HG02981 (cell line): ENCODE measurements around the gene RNF10.
A peak's percentile ranks its signal among the peaks of the same experiment; 100 is the strongest.
"Not testable (repeated sequence)": the region's sequence is repeated elsewhere in the genome, so short reads cannot be mapped to it uniquely, and the experiment has no call there.

ENCODE experiments used
- ATAC-seq: cut with Tn5 transposase; IDR thresholded peaks from one replicate; pipeline ENCODE4 v1.9.1; 2021; ENCODE audit warnings: mild to moderate bottlenecking, moderate library complexity; ENCODE audit not compliant: unreplicated experiment

RNF10 gene

GRCh38 chr12:120522568-120522967 is 11.6 kb upstream of the RNF10 start:
- ATAC-seq, result no peak

GRCh38 chr12:120528861-120529525 is 5.2 kb upstream of the RNF10 start, which contains the start of gene COQ5:
Gene COQ5, minus strand, starts transcription at chr12:120529158. Its CDS starts 17 bp downstream, at chr12:120529141.
- ATAC-seq, result peak; percentile 87

GRCh38 chr12:120529641-120530417 is 4.3 kb upstream of the RNF10 start:
- ATAC-seq, result no peak

GRCh38 chr12:120530418-120530761 is 3.8 kb upstream of the RNF10 start:
- not testable (repeated sequence) for ATAC-seq

- ATAC-seq, result no peak
These were observed 1.4 kb upstream of the RNF10 start for GRCh38 chr12:120532701-120533238.

- ATAC-seq, result peak; percentile 46
These were observed 823 bp downstream of the RNF10 start for GRCh38 chr12:120534703-120535655.

GRCh38 chr12:120536064-120536791 is 2.1 kb downstream of the RNF10 start:
- ATAC-seq, result no peak

GRCh38 chr12:120537856-120538220 is 3.7 kb downstream of the RNF10 start:
- no peak for ATAC-seq

GRCh38 chr12:120538281-120539156 is 4.4 kb downstream of the RNF10 start:
- no peak for ATAC-seq

GRCh38 chr12:120539303-120539702 is 5.1 kb downstream of the RNF10 start:
- no peak for ATAC-seq

GRCh38 chr12:120540445-120540844 is 6.3 kb downstream of the RNF10 start:
- no peak for ATAC-seq

GRCh38 chr12:120542166-120542565 is 8.0 kb downstream of the RNF10 start:
- no peak for ATAC-seq

- ATAC-seq, result no peak
These were observed 10.5 kb downstream of the RNF10 start for GRCh38 chr12:120544691-120545090.

GRCh38 chr12:120546050-120546386 is 11.9 kb downstream of the RNF10 start:
- no peak for ATAC-seq

GRCh38 chr12:120554678-120555077 is 20.5 kb downstream of the RNF10 start:
- no peak for ATAC-seq

- ATAC-seq, result no peak
These were observed 23.4 kb downstream of the RNF10 start for GRCh38 chr12:120557589-120557988.

GRCh38 chr12:120562906-120563305 is 28.8 kb downstream of the RNF10 start:
- ATAC-seq, result no peak

- no peak for ATAC-seq
These were observed 29.3 kb downstream of the RNF10 start for GRCh38 chr12:120563495-120563894.

- ATAC-seq, result no peak
These were observed 37.1 kb downstream of the RNF10 start for GRCh38 chr12:120571299-120571698.

GRCh38 chr12:120573560-120573959 is 39.4 kb downstream of the RNF10 start:
- no peak for ATAC-seq
